AG09309 (cell line): ENCODE data around the gene IMMP1L.

Experiments used
- DNase-seq: peaks from one replicate; pipeline ENCODE4 v3.0.0-alpha.2; 2010; ENCODE audit warnings: low read depth
- H3K4me3 ChIP-seq: 2 replicates; pipeline ENCODE4 v1.5.1; 2011; ENCODE audit warnings: mild to moderate bottlenecking, low read depth, low read length, moderate library complexity; ENCODE audit not compliant: control insufficient read depth
- CTCF ChIP-seq: IDR thresholded peaks from 2 replicates; pipeline ENCODE4 v1.5.1; 2011; ENCODE audit warnings: mild to moderate bottlenecking, low read depth, low read length, inconsistent platforms; ENCODE audit not compliant: insufficient read depth, control insufficient read depth; ENCODE audit errors: missing control alignments

The IMMP1L gene

GRCh38 chr11:31437742-31438435, 71.5 kb downstream of the IMMP1L start:
- TF ChIP-seq CTCF = no peak
- DNase-seq = peak; percentile 10
- no peak overlapping the region for H3K4me3 ChIP-seq

GRCh38 chr11:31433851-31434250, 75.6 kb downstream of the IMMP1L start:
- no peak overlapping the region for H3K4me3 ChIP-seq
- TF ChIP-seq CTCF = no peak
- no peak for DNase-seq

GRCh38 chr11:31424652-31425051, 84.8 kb downstream of the IMMP1L start:
- no peak for TF ChIP-seq CTCF
- H3K4me3 ChIP-seq = no peak overlapping the region
- DNase-seq = no peak

- no peak for TF ChIP-seq CTCF
- no peak for DNase-seq
- no peak overlapping the region for H3K4me3 ChIP-seq
These were observed 86.7 kb downstream of the IMMP1L start for GRCh38 chr11:31422703-31423102.

- DNase-seq = no peak
- no peak for TF ChIP-seq CTCF
- H3K4me3 ChIP-seq = no peak overlapping the region
These were observed 87.6 kb downstream of the IMMP1L start for GRCh38 chr11:31421820-31422219.

- no peak overlapping the region for H3K4me3 ChIP-seq
- no peak for DNase-seq
- TF ChIP-seq CTCF = no peak
These were observed 89.8 kb downstream of the IMMP1L start for GRCh38 chr11:31419669-31420068.
